ENCODE data around the gene DPP6.
"Not testable (repeated sequence)": the region's sequence is repeated elsewhere in the genome, so short reads cannot be mapped to it uniquely, and the experiment has no call there.

Gene DPP6

DNA sequence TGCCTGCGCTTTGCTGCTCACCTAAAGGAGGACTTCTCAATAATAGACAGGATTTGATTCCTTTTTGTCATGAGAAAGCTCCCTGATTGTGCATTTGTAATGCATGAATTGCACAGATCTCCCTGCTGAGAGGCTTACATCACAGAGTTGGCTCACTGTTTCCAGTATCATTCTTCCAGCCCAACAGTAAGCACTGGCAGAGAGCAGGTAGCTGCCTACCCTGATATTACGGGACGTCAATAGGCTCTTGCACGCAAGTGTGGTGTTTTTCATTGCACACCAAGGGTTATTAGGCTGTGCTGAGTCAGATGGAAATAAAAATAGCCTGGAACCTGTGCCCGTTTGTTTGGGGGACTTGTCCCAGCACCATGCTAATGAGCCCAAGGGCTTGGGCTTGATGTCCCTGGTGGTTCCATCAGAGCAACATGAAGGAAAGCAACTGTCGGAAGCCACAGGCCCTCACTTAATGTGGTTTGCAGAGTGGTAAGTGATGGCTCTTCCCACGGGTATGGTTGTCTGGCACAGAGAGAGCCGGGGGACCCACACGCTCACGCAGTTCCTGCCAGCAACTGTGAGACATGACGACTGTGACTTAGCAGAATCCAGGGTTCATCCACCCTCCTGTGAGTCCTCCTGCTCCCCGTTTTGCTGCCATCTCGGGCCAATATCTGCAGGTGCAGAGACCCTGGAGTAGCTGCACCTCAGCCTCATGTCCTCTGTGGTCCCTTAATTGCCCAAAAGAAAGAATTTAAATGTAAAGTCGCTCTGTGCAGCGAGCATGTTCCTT lies 20.4 kb downstream of the DPP6 start:
- FAIRE-seq; DNase-seq (ENCODE audit: low spot score): not testable (repeated sequence)

GRCh38 chr7:154078523-154078922 lies 26.3 kb downstream of the DPP6 start:
- not testable (repeated sequence) for DNase-seq (ENCODE audit: low spot score); FAIRE-seq

GRCh38 chr7:154080249-154080648 lies 28.1 kb downstream of the DPP6 start:
- not testable (repeated sequence) for FAIRE-seq; DNase-seq (ENCODE audit: low spot score)

- FAIRE-seq = not testable (repeated sequence)
These were observed 35.0 kb downstream of the DPP6 start for GRCh38 chr7:154087037-154087725.

DNA sequence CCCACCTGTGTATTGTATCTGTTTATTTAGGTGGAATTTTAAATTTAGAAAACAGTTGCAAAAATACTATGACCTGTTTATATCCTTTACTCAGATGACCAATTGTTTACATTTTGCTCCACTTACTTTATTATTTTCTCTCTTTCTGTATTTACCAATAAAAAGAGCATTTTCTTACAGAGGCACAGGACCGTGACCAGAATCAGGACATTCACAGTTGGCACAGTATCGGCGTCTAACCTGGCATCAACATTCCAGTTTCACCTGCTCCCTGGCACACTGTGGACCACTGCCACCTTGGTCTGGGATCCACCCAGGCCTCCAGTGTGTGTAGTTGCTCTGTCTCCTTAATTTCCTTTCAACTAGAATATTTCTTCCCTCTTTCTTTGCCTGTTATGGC lies 39.9 kb downstream of the DPP6 start:
- not testable (repeated sequence) for DNase-seq (ENCODE audit: low spot score); FAIRE-seq

More at GRCh38 chr7:154087037-154087725, 35.0 kb downstream of the DPP6 start:
- DNase-seq (ENCODE audit: low spot score) = not testable (repeated sequence)

- DNase-seq (ENCODE audit: low spot score); FAIRE-seq: not testable (repeated sequence)
These were observed 43.0 kb downstream of the DPP6 start for GRCh38 chr7:154095201-154095600.

GRCh38 chr7:154105063-154105462 lies 52.9 kb downstream of the DPP6 start:
- FAIRE-seq; DNase-seq (ENCODE audit: low spot score): not testable (repeated sequence)

GRCh38 chr7:154109615-154110014 lies 57.4 kb downstream of the DPP6 start:
- not testable (repeated sequence) for FAIRE-seq; DNase-seq (ENCODE audit: low spot score)

GRCh38 chr7:154113732-154114351 lies 61.6 kb downstream of the DPP6 start:
- DNase-seq (ENCODE audit: low spot score); FAIRE-seq: not testable (repeated sequence)

- FAIRE-seq; DNase-seq (ENCODE audit: low spot score): not testable (repeated sequence)
These were observed 65.5 kb downstream of the DPP6 start for GRCh38 chr7:154117411-154118390.

DNA sequence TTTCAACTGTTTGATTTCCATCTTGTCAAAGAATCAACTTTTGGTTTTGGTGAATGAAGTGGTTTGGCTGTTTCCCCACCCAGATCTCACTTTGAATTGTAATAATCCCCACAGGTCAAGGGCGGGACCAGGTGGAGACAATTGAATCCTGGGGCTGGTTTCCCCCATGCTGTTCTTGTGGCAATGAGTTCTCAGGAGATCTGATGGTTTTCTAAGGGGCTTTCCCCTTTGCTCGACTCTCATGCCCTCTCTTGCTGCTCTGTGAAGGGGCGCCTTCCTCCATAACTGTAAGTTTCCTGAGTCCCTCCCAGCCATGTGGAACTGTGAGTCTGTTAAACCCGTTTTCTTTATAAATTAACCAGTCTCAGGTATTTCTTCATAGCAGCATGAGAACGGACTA lies 68.6 kb downstream of the DPP6 start:
- not testable (repeated sequence) for FAIRE-seq; DNase-seq (ENCODE audit: low spot score)

DNA sequence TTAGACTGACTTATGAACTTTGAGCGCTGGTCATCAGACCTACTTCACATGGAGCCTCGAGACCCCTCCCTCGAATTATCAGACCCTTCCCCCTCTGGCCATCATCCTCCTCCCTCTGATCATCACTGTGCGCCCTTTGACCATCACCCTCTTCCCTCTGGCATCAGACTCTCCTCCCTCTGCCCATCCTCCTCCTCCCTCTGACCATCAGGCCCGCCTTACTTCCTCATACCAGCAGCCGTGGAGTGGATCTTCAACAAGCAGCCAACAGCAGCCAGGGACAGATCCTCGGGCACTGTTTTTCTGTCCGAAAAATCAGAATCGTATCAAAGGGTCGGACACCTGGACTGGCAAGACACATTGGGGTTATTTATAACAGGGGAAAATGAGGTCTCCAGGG lies 70.5 kb downstream of the DPP6 start:
- not testable (repeated sequence) for FAIRE-seq; DNase-seq (ENCODE audit: low spot score)

GRCh38 chr7:154123397-154123796 lies 71.2 kb downstream of the DPP6 start:
- DNase-seq (ENCODE audit: low spot score); FAIRE-seq: not testable (repeated sequence)

DNA sequence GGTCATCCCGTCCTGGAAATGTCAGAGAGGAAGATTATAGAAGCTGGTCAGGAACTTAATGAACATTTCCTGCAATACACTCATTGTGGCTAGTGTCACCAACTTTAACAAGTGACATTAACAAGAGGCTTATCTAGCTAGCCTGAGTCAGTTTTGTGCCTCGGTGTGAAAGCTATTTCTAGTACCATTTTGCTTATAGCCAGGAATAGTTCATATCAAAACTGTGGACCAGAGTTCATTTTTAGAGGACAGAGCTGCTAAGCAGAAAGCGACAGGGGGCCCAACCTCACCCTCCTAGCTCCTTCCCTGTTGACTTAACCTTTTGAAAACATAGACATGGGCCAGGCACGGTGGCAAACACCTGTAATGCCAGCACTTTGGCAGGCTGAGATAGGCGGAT lies 76.9 kb downstream of the DPP6 start:
- not testable (repeated sequence) for FAIRE-seq; DNase-seq (ENCODE audit: low spot score)

DNA sequence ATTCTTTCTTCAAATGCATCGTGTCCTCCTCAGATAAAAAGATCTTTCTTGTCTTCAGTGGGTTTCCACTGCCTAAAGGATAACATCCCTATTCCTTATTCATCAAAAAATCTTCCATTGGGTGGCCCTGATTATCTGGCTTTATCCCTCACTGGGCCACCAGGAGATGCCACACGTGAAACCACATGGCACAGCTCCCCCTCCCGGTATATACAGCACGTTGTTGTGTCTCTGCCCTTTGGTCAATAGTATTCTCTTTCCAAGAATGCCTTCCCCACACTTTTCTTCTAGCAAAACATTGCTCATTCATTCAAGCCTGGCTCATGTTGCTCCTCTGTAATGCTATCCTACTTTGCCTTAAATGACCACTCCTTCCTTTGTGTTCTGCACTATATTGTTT lies 80.4 kb downstream of the DPP6 start:
- DNase-seq (ENCODE audit: low spot score); FAIRE-seq: not testable (repeated sequence)

- DNase-seq (ENCODE audit: low spot score); FAIRE-seq: not testable (repeated sequence)
These were observed 81.6 kb downstream of the DPP6 start for GRCh38 chr7:154133703-154134277.

DNA sequence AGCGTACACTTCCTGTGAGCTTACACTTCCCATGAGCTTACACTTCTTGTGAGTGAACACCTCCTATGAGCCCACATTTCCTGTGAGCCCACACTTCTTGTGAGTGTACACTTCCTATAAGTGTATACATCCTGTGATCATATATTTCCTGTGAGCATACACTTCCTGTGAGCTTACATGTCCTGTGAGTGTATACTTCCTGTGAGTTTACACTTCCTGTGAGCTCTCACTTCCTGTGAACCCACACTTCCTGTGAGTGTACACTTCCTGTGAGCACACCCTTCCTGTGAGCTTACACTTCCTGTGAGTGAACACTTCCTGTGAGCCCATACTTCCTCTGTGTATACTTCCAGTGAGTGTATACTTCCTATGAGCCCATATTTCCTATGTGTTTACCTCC lies 82.5 kb downstream of the DPP6 start:
- FAIRE-seq; DNase-seq (ENCODE audit: low spot score): not testable (repeated sequence)

DNA sequence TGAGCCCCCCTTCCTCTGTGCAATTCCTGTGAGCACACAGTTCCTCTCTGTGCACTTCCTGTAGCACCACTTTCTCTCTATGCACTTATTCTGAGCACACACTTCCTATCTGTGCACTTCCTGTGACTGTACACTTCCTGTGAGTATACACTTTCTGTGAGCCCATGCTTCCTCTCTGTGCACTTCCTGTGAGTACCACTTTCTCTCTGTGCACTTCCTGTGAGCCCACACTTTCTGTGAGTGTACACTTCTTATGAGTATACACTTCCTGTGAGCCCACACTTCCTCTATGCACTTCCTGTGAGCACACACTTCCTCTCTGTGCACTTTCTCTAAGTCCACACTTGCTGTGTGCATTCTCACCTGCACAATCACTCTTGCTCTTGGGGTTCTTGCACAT lies 83.4 kb downstream of the DPP6 start:
- not testable (repeated sequence) for FAIRE-seq; DNase-seq (ENCODE audit: low spot score)

- DNase-seq (ENCODE audit: low spot score); FAIRE-seq: not testable (repeated sequence)
These were observed 93.9 kb downstream of the DPP6 start for GRCh38 chr7:154145922-154146706.
